DND-41 (cell line): ENCODE results near the gene TFEB.

Experiments
- ATAC-seq: fragments of 200-7000 bp; cut with Tn5 transposase; 3 replicates; pipeline ENCODE4 v1.9.1; 2021; ENCODE audit warnings: low read depth; ENCODE audit not compliant: insufficient read depth
- DNase-seq: peaks from one replicate; pipeline ENCODE4 v3.0.0-alpha.2; 2020
- H2AFZ ChIP-seq: 2 replicates; pipeline ENCODE4 v1.6.0; 2012; ENCODE audit warnings: low read depth, low read length
- H3K27ac ChIP-seq: 2 replicates; pipeline ENCODE4 v1.5.1; 2012; ENCODE audit warnings: low read length, inconsistent platforms
- H3K27me3 ChIP-seq: fragments of 200-600 bp; sonication (generic); 2 replicates; pipeline ENCODE4 v1.6.0; 2012; ENCODE audit warnings: low read length, mild to moderate bottlenecking, inconsistent platforms; ENCODE audit not compliant: insufficient read depth, poor library complexity
- H3K36me3 ChIP-seq: 2 replicates; pipeline ENCODE4 v1.5.1; 2012; ENCODE audit warnings: low read length, inconsistent platforms; ENCODE audit not compliant: insufficient read depth
- H3K4me1 ChIP-seq: 2 replicates; pipeline ENCODE4 v1.5.1; 2012; ENCODE audit warnings: mild to moderate bottlenecking, low read length; ENCODE audit not compliant: insufficient read depth
- H3K4me2 ChIP-seq: 2 replicates; pipeline ENCODE4 v1.6.0; 2012; ENCODE audit warnings: mild to moderate bottlenecking, moderate library complexity, low read length, inconsistent platforms; ENCODE audit not compliant: insufficient read depth
- H3K4me3 ChIP-seq, 2 experiments: fragments of 200-600 bp in 1 of 2; shearing (Covaris generic) in 1 of 2; 2 replicates each; pipeline ENCODE4 v1.5.1; 2012 to 2016; ENCODE audit warnings: inconsistent platforms in 2 of 2, low read length in 2 of 2, mild to moderate bottlenecking in 2 of 2, low read depth in 1 of 2, moderate library complexity in 1 of 2
- H3K79me2 ChIP-seq: 2 replicates; pipeline ENCODE4 v1.6.0; 2012; ENCODE audit warnings: low read length, inconsistent platforms; ENCODE audit not compliant: insufficient read depth
- H3K9ac ChIP-seq: 2 replicates; pipeline ENCODE4 v1.6.0; 2012; ENCODE audit warnings: low read depth, mild to moderate bottlenecking, inconsistent platforms, low read length, moderate library complexity
- H3K9me3 ChIP-seq: 2 replicates; pipeline ENCODE4 v1.5.1; 2012; ENCODE audit warnings: low read length, moderate library complexity, mild to moderate bottlenecking, inconsistent platforms; ENCODE audit not compliant: insufficient read depth, severe bottlenecking
- H4K20me1 ChIP-seq: 2 replicates; pipeline ENCODE4 v1.6.0; 2012; ENCODE audit warnings: low read length; ENCODE audit not compliant: insufficient read depth
- CTCF ChIP-seq: IDR thresholded peaks from 2 replicates; pipeline ENCODE4 v1.5.1; 2012; ENCODE audit warnings: borderline replicate concordance, low read length, moderate library complexity, mild to moderate bottlenecking; ENCODE audit not compliant: poor library complexity, severe bottlenecking; ENCODE audit errors: extremely low read depth
- EZH2 ChIP-seq: IDR thresholded peaks from 3 replicates; pipeline ENCODE4 v1.6.1; 2012; ENCODE audit warnings: borderline replicate concordance, low read depth, mild to moderate bottlenecking, moderate library complexity, low read length, inconsistent platforms; ENCODE audit not compliant: severe bottlenecking

The TFEB gene

DNA sequence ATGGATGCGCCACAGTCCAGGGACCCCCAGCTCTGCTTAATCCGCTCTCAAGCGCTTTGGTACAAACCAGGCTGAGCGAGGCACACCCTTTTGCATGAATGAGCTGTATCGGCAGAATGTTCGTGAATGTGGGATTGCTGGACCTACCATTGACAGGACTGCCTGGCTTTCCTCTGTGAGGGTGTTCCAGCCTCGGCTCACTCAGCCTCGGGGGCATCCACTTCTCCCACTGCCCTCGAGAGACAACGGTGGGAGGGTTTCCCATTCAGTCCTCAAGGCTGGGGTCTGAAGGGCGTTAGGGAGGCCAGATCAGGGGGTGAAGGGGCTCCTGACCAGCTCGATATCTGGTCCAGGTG, 79.8 kb downstream of the TFEB start:
- TF ChIP-seq EZH2 (no peak), CTCF (no peak)
- H3K27me3 ChIP-seq = no peaks in the 10 kb centered on the region
- H3K79me2 ChIP-seq = no peaks in the 10 kb centered on the region
- no peaks in the 10 kb centered on the region for H4K20me1 ChIP-seq
- H3K4me1 ChIP-seq = no peaks in the 10 kb centered on the region
- no peak overlapping the region for H3K9ac ChIP-seq
- no peak overlapping the region for H3K4me3 ChIP-seq
- H3K27ac ChIP-seq = no peak overlapping the region
- DNase-seq (no peak), ATAC-seq (no peak)
- H2AFZ ChIP-seq = no peak overlapping the region
- no peaks in the 10 kb centered on the region for H3K9me3 ChIP-seq
- no peak overlapping the region for H3K4me2 ChIP-seq
- H3K36me3 ChIP-seq = peaks cover 3% of the 10 kb centered on the region; the same call in 1 of the 2 replicates

DNA sequence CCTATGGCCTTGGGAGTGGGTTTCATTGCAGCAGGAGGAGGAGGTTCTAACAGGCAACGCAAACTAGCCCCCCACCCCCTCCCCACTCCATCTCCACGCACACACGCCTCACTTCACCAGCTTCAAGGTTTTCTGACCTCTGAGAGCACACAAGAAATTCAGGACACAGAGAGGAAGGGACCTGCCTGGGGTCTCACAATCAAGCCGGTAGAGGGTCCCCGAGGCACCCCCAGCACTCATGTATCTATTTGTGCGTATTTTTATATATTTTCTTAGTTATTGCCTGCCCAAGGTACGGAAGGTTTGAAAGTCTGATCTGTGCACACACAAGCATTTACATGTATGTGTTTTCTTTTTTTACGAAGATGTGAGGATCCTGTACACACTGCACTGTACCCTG, 80.2 kb downstream of the TFEB start:
- no peaks in the 10 kb centered on the region for H4K20me1 ChIP-seq
- H3K4me2 ChIP-seq = no peak overlapping the region
- H2AFZ ChIP-seq = no peak overlapping the region
- H3K9me3 ChIP-seq = no peaks in the 10 kb centered on the region
- DNase-seq (no peak), ATAC-seq (no peak)
- peaks cover 3% of the 10 kb centered on the region; the same call in 1 of the 2 replicates for H3K36me3 ChIP-seq
- H3K27me3 ChIP-seq = no peaks in the 10 kb centered on the region
- no peak overlapping the region for H3K27ac ChIP-seq
- TF ChIP-seq EZH2 (no peak), CTCF (no peak)
- no peak overlapping the region for H3K9ac ChIP-seq
- no peaks in the 10 kb centered on the region for H3K79me2 ChIP-seq
- H3K4me1 ChIP-seq = no peaks in the 10 kb centered on the region
- H3K4me3 ChIP-seq = no peak overlapping the region

DNA sequence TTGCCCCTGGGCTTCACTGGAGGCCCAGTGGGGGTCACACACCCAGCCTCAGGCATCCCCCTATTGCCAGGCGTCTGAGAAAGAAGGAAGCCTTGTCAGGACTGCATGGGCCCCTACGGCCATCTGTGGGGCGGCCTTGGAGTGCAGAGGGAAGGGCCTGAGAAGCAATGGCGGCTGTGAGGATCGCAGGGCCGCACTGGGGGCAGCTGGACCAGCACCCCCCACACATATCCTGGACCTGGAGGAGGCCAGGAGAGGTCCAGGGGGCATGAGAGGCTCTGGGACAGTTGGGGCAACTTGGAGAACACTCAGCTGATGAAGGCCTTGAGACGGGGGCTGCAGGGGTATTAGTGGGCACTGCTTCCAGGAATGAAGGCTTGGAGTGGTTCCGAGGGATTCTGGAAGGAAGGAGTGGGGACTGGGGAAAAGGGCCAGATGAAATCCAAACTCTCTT, 80.7 kb downstream of the TFEB start:
- no peak overlapping the region for H3K4me2 ChIP-seq
- H3K27me3 ChIP-seq = no peaks in the 10 kb centered on the region
- no peak for DNase-seq
- H3K36me3 ChIP-seq = peaks cover 3% of the 10 kb centered on the region; the same call in 1 of the 2 replicates
- no peaks in the 10 kb centered on the region for H4K20me1 ChIP-seq
- H3K27ac ChIP-seq = no peak overlapping the region
- H3K4me1 ChIP-seq = no peaks in the 10 kb centered on the region
- no peak overlapping the region for H2AFZ ChIP-seq
- H3K9ac ChIP-seq = no peak overlapping the region
- no peak overlapping the region for H3K4me3 ChIP-seq
- no peak for ATAC-seq
- no peaks in the 10 kb centered on the region for H3K9me3 ChIP-seq
- H3K79me2 ChIP-seq = no peaks in the 10 kb centered on the region
- TF ChIP-seq EZH2 (no peak), CTCF (no peak)

GRCh38 chr6:41654151-41654697, 81.2 kb downstream of the TFEB start:
- Histone ChIP-seq H2AFZ (no peak overlapping the region), H3K27me3 (no peaks in the 10 kb centered on the region), H3K36me3 (peaks cover 3% of the 10 kb centered on the region; the same call in 1 of the 2 replicates), H3K79me2 (no peaks in the 10 kb centered on the region), H4K20me1 (no peaks in the 10 kb centered on the region), H3K9ac (no peak overlapping the region), H3K9me3 (no peaks in the 10 kb centered on the region), H3K4me1 (no peaks in the 10 kb centered on the region), H3K4me3 (no peak overlapping the region), H3K4me2 (no peak overlapping the region), H3K27ac (no peak overlapping the region)
- no peak for ATAC-seq
- TF ChIP-seq EZH2 (no peak), CTCF (no peak)
- no peak for DNase-seq
